Measurements from ENCODE around the gene NPC1L1. TPM values are rescaled to one million over a fixed set of nuclear protein-coding genes. Genes with fewer than 3 reads are reported as not detected.

NPC1L1 gene
- total and polyA plus RNA-seq, 8 donors: 0.06 to 0.50 (median 0.32) TPM; not detected in 1

GRCh38 chr7:44536090-44536489 lies 5.0 kb downstream of the NPC1L1 start:
- intact Hi-C loops (cut with DNase I): no loop called here
- H3K4me1 ChIP-seq: no peaks in the 10 kb centered on the region

GRCh38 chr7:44535348-44536064 lies 5.6 kb downstream of the NPC1L1 start:
- no peak overlapping the region for H3K4me3 ChIP-seq
- DNase-seq: no peak
- no peaks in the 10 kb centered on the region for H3K27me3 ChIP-seq
- intact Hi-C loops (cut with DNase I): no loop called here
- no peak for TF ChIP-seq CTCF (IDR thresholded peaks at IDR 0.05)
- no peaks in the 10 kb centered on the region for H3K36me3 ChIP-seq
- H3K4me1 ChIP-seq: no peaks in the 10 kb centered on the region
- no peaks in the 10 kb centered on the region for H3K9me3 ChIP-seq
- no peak overlapping the region for H3K27ac ChIP-seq
- ATAC-seq: no peak

More at GRCh38 chr7:44536090-44536489, 5.0 kb downstream of the NPC1L1 start:
- Histone ChIP-seq H3K36me3 (no peaks in the 10 kb centered on the region), H3K27me3 (no peaks in the 10 kb centered on the region), H3K27ac (no peak overlapping the region), H3K4me3 (no peak overlapping the region), H3K9me3 (no peaks in the 10 kb centered on the region)
- ATAC-seq (no peak), DNase-seq (no peak)
- TF ChIP-seq CTCF (IDR thresholded peaks at IDR 0.05): no peak

GRCh38 chr7:44534501-44534900 lies 6.6 kb downstream of the NPC1L1 start:
- intact Hi-C loops (cut with DNase I): no loop called here
- H3K27ac ChIP-seq: no peak overlapping the region
- DNase-seq (peak in 1 of 4 donors; percentile 21), ATAC-seq (peak; percentile 66)
- no peaks in the 10 kb centered on the region for H3K9me3 ChIP-seq
- TF ChIP-seq CTCF (IDR thresholded peaks at IDR 0.05): peak; percentile 32 to 38
- H3K4me3 ChIP-seq: no peak overlapping the region
- no peaks in the 10 kb centered on the region for H3K36me3 ChIP-seq
- H3K4me1 ChIP-seq: no peaks in the 10 kb centered on the region
- no peaks in the 10 kb centered on the region for H3K27me3 ChIP-seq

GRCh38 chr7:44534087-44534486 lies 7.0 kb downstream of the NPC1L1 start:
- Histone ChIP-seq H3K36me3 (no peaks in the 10 kb centered on the region), H3K9me3 (no peaks in the 10 kb centered on the region), H3K27me3 (no peaks in the 10 kb centered on the region), H3K27ac (no peak overlapping the region), H3K4me3 (no peak overlapping the region), H3K4me1 (no peaks in the 10 kb centered on the region)
- TF ChIP-seq CTCF (IDR thresholded peaks at IDR 0.05): no peak
- DNase-seq (peak in 1 of 4 donors; percentile 7), ATAC-seq (no peak)
- intact Hi-C loops (cut with DNase I): no loop called here

- H3K27ac ChIP-seq: no peak overlapping the region
- no peak for TF ChIP-seq CTCF (IDR thresholded peaks at IDR 0.05)
- H3K4me3 ChIP-seq: no peak overlapping the region
- no peaks in the 10 kb centered on the region for H3K27me3 ChIP-seq
- DNase-seq (no peak), ATAC-seq (no peak)
- H3K4me1 ChIP-seq: no peaks in the 10 kb centered on the region
- H3K36me3 ChIP-seq: no peaks in the 10 kb centered on the region
- intact Hi-C loops (cut with DNase I): no loop called here
- no peaks in the 10 kb centered on the region for H3K9me3 ChIP-seq
Observed at GRCh38 chr7:44533301-44534055, 7.7 kb downstream of the NPC1L1 start.

Measured in left lung (tissue), 10 donors.